Mesendoderm (in vitro differentiated cells): ENCODE data around the gene MAD1L1.
"Not testable (repeated sequence)": the region's sequence is repeated elsewhere in the genome, so short reads cannot be mapped to it uniquely, and the experiment has no call there.

Source experiments
- DNase-seq: peaks from one replicate; pipeline ENCODE4 v3.0.0; 2013
- H2AK5ac ChIP-seq: 2 replicates; pipeline ENCODE4 v1.6.1; 2013; ENCODE audit warnings: low read length, inconsistent platforms
- H2BK120ac ChIP-seq: 2 replicates; pipeline ENCODE4 v1.6.1; 2013; ENCODE audit warnings: low read depth, mild to moderate bottlenecking, low read length, moderate library complexity, mixed read lengths
- H2BK15ac ChIP-seq: replicated peaks from 2 replicates; pipeline ENCODE4 v1.6.1; 2013; ENCODE audit warnings: low read depth, mild to moderate bottlenecking, moderate library complexity
- H2BK5ac ChIP-seq: 2 replicates; pipeline ENCODE4 v1.6.1; 2013; ENCODE audit warnings: low read length, inconsistent platforms
- H3K18ac ChIP-seq: 2 replicates; pipeline ENCODE4 v1.6.1; 2013; ENCODE audit warnings: mild to moderate bottlenecking, low read length, mixed read lengths
- H3K23ac ChIP-seq: one replicate; pipeline ENCODE4 v1.6.1; 2013; ENCODE audit warnings: low read length
- H3K27ac ChIP-seq: 2 replicates; pipeline ENCODE4 v1.5.1; 2013; ENCODE audit warnings: low read depth, mild to moderate bottlenecking, inconsistent platforms, low read length, moderate library complexity
- H3K27me3 ChIP-seq: 2 replicates; pipeline ENCODE4 v1.6.1; 2013; ENCODE audit warnings: low read length, control low read depth, mild to moderate bottlenecking, inconsistent platforms; ENCODE audit not compliant: insufficient read depth, poor library complexity
- H3K36me3 ChIP-seq: 2 replicates; pipeline ENCODE4 v1.6.1; 2013; ENCODE audit warnings: low read length, inconsistent platforms; ENCODE audit not compliant: control insufficient read depth, insufficient read depth
- H3K4ac ChIP-seq: one replicate; pipeline ENCODE4 v1.6.1; 2013; ENCODE audit warnings: low read depth, mild to moderate bottlenecking, low read length, moderate library complexity
- H3K4me1 ChIP-seq: 2 replicates; pipeline ENCODE4 v1.6.1; 2013; ENCODE audit warnings: low read depth, low read length, inconsistent platforms; ENCODE audit not compliant: control insufficient read depth
- H3K4me2 ChIP-seq: 2 replicates; pipeline ENCODE4 v1.6.1; 2013; ENCODE audit warnings: low read length
- H3K4me3 ChIP-seq: 2 replicates; pipeline ENCODE4 v1.5.1; 2013; ENCODE audit warnings: mild to moderate bottlenecking, low read length
- H3K56ac ChIP-seq: one replicate; pipeline ENCODE4 v1.6.1; 2013; ENCODE audit warnings: low read length
- H3K79me1 ChIP-seq: 2 replicates; pipeline ENCODE4 v1.6.1; 2013; ENCODE audit warnings: low read length, inconsistent platforms
- H3K79me2 ChIP-seq: 2 replicates; pipeline ENCODE4 v1.6.1; 2013; ENCODE audit warnings: mild to moderate bottlenecking, low read length; ENCODE audit not compliant: control insufficient read depth, insufficient read depth
- H3K9ac ChIP-seq: 2 replicates; pipeline ENCODE4 v1.6.1; 2013; ENCODE audit warnings: low read length, inconsistent platforms
- H4K5ac ChIP-seq: one replicate; pipeline ENCODE4 v1.6.1; 2013; ENCODE audit warnings: low read length
- H4K8ac ChIP-seq: one replicate; pipeline ENCODE4 v1.6.1; 2013; ENCODE audit warnings: low read depth, mild to moderate bottlenecking, control low read depth, low read length, moderate library complexity
- WGBS: extraction: QIAGEN DNeasy Blood & Tissue Kit; methylation state at CpG from one replicate; pipeline ENCODE4 v1.1.7; 2013; ENCODE audit warnings: low lambda C conversion rate, missing lambda C conversion rate; ENCODE audit not compliant: insufficient coverage; ENCODE audit errors: extremely low coverage; 5-methylcytosine and 5-hydroxymethylcytosine counted together

The MAD1L1 gene

DNA sequence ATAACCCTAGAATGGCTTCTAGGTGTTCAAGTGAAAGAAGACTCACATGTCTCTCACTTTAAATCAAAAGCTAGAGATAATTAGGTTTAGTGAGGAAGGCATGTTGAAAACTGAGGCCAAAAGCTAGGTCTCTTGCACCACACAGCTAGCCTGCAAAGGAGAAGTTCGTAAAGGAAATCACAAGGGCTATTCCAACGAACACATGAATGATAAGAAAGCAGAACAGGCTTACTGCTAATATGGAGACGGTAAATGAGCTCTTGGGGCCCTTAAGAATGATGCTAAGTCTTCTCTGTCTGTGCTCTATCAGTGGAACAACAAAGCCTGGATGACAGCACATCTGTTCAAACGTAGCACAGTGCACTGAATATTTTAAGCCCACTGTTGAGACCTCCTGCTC lies 401.3 kb downstream of the MAD1L1 start:
- H3K18ac ChIP-seq, H3K79me1 ChIP-seq, H3K27me3 ChIP-seq, H2BK5ac ChIP-seq, H4K8ac ChIP-seq, H3K4me3 ChIP-seq, H3K79me2 ChIP-seq, H3K9ac ChIP-seq, H3K4me2 ChIP-seq, H3K4me1 ChIP-seq, H3K56ac ChIP-seq, H2BK15ac ChIP-seq, H2AK5ac ChIP-seq, H3K23ac ChIP-seq, DNase-seq, H3K36me3 ChIP-seq, H2BK120ac ChIP-seq, H4K5ac ChIP-seq, H3K27ac ChIP-seq, H3K4ac ChIP-seq: not testable (repeated sequence)
- WGBS = no CpG with 5 or more reads among the region's 4 CpGs

DNA sequence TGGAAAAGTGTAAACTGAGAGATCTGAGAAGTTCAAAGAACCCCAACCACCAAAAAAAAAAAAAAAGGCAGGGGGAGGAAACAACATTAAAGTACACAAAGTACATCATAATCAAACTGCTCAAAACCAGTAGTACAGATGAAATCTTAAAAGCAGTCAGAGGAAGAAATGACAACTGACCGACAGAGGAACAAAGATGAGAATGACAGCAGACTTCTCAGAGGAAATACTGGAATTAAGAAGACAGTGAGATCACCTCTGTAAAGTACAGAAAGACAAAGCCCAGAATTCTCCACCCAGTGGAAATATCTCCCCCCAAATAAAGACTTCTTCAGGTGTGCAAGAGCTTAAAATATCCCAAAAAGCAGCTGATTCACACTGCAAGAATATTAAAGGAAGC lies 403.1 kb downstream of the MAD1L1 start:
- H3K4me2 ChIP-seq, H4K8ac ChIP-seq, H2BK120ac ChIP-seq, H2AK5ac ChIP-seq, H2BK5ac ChIP-seq, H3K56ac ChIP-seq, H3K79me2 ChIP-seq, H3K4me1 ChIP-seq, H3K18ac ChIP-seq, H3K36me3 ChIP-seq, H3K27me3 ChIP-seq, H3K79me1 ChIP-seq, H3K4me3 ChIP-seq, H2BK15ac ChIP-seq, H3K4ac ChIP-seq, H3K23ac ChIP-seq, H4K5ac ChIP-seq, H3K27ac ChIP-seq, DNase-seq, H3K9ac ChIP-seq: not testable (repeated sequence)
- WGBS = no CpG with 5 or more reads among the region's 1 CpG

DNA sequence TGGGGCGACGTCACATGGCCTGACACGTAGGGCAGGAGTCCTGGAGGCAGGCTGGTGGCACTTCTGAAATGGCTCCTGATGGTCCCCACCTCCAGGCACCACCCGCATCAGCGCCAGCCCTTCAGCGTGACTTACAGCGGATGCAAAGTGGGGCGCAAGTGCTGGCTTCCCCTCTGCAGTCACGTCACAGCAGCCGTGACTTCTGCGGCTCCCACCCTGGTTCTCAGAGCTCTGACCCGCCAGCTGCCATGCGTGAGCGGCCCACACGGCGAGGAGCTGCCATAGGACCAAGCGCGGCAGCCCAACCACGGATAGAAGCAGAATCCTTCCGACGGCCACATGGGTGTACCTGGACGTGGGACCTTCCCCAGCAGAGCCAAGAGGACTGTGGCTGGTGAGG lies 403.6 kb downstream of the MAD1L1 start:
- Histone ChIP-seq H2BK120ac (no peak overlapping the region), H3K4me1 (no peaks in the 10 kb centered on the region), H3K4me2 (no peak overlapping the region), H2BK5ac (no peak overlapping the region), H3K79me1 (no peaks in the 10 kb centered on the region), H2BK15ac (no peak overlapping the region), H3K36me3 (no peaks in the 10 kb centered on the region), H3K4ac (no peak overlapping the region), H3K27ac (no peak overlapping the region), H3K27me3 (no peaks in the 10 kb centered on the region), H3K56ac (no peak overlapping the region), H3K4me3 (no peak overlapping the region), H3K79me2 (no peaks in the 10 kb centered on the region), H4K5ac (no peak overlapping the region), H3K18ac (no peak overlapping the region), H4K8ac (no peak overlapping the region), H3K23ac (no peak overlapping the region), H2AK5ac (no peak overlapping the region), H3K9ac (no peak overlapping the region)
- WGBS = no CpG with 5 or more reads among the region's 22 CpGs
- DNase-seq = no peak

DNA sequence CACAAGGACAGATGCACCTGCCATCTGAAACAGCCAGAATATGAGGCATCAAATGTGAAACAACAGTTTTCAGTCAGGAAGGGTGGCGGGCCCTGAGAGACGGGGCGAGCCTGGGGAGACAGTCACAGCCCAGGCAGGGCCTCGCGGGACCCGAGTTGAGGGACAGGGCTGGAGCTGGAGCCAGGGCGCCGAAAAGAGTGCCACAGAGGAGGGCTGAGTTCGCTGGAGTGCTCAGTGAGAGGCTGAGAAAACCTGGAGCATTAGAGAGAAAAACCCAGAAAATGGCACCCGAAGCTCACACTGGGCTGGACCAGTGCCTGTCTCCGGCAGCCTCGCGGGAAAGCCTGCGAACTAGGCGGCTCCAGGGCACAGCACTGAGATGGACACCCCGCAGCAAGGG lies 404.6 kb downstream of the MAD1L1 start:
- H2BK5ac ChIP-seq, H2BK15ac ChIP-seq, H3K23ac ChIP-seq, H3K36me3 ChIP-seq, DNase-seq, H3K79me2 ChIP-seq, H4K8ac ChIP-seq, H3K4me2 ChIP-seq, H4K5ac ChIP-seq, H3K27ac ChIP-seq, H3K4me3 ChIP-seq, H3K79me1 ChIP-seq, H3K18ac ChIP-seq, H2BK120ac ChIP-seq, H3K56ac ChIP-seq, H3K9ac ChIP-seq, H3K27me3 ChIP-seq, H3K4me1 ChIP-seq, H2AK5ac ChIP-seq, H3K4ac ChIP-seq: not testable (repeated sequence)
- no CpG with 5 or more reads among the region's 16 CpGs for WGBS

DNA sequence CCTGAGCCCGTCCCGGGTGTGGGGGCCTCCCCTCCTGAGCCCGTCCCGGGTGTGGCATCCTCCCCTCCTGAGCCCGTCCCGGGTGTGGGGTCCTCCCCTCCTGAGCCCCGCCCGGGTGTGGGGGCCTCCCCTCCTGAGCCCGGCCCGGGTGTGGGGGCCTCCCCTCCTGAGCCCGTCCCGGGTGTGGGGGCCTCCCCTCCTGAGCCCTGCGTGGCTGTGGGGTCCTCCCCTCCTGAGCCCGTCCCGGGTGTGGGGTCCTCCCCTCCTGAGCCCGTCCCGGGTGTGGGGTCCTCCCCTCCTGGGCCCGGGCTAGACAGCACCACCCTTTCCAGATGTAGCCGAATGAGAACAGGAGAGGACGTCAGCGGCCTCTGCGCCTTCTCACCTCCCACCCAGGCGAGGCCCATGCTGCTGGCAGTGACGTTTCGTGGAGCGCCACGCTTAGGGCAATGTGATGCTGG lies 405.2 kb downstream of the MAD1L1 start:
- H3K56ac ChIP-seq, H3K18ac ChIP-seq, H4K8ac ChIP-seq, H2BK120ac ChIP-seq, H2BK15ac ChIP-seq, DNase-seq, H3K79me2 ChIP-seq, H3K23ac ChIP-seq, H2AK5ac ChIP-seq, H3K79me1 ChIP-seq, H2BK5ac ChIP-seq, H3K36me3 ChIP-seq, H3K27me3 ChIP-seq, H3K4me1 ChIP-seq, H3K27ac ChIP-seq, H3K4me2 ChIP-seq, H3K4me3 ChIP-seq, H3K9ac ChIP-seq, H4K5ac ChIP-seq, H3K4ac ChIP-seq: not testable (repeated sequence)
- WGBS = no CpG with 5 or more reads among the region's 27 CpGs

DNA sequence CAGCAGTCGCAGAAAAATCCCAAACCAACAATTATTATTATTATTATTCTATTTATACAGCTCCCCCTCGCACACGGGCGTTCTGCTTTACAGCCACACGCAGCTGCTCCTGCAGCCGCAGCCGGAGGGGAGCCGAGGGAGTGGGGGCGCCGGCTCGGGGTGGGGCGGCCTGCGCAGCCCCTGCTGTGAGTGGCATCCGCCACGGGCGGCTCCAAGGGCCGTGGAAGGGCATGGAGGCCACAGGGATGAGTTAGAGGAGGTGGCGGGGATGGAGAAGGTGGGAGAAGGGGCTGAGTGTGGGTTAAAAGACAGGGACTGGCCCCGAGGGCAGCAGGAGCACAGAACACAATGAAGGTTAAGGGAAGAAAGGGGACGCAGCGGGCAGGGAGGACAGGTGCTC lies 405.8 kb downstream of the MAD1L1 start:
- not testable (repeated sequence) for H3K79me1 ChIP-seq, DNase-seq, H3K23ac ChIP-seq, H3K4me3 ChIP-seq, H3K79me2 ChIP-seq, H3K4me1 ChIP-seq, H3K4me2 ChIP-seq, H3K18ac ChIP-seq, H3K27me3 ChIP-seq, H3K27ac ChIP-seq, H4K5ac ChIP-seq, H3K36me3 ChIP-seq, H4K8ac ChIP-seq, H2BK5ac ChIP-seq, H3K56ac ChIP-seq, H2AK5ac ChIP-seq, H3K4ac ChIP-seq, H2BK120ac ChIP-seq, H3K9ac ChIP-seq, H2BK15ac ChIP-seq
- WGBS = no CpG with 5 or more reads among the region's 21 CpGs
